ENCODE measurements around the gene JUN. TPM values are rescaled to one million over a fixed set of nuclear protein-coding genes. Genes with fewer than 3 reads are reported as not detected.

JUN gene
- total RNA-seq, 2 donors from 2014 or later, result 15.1 to 16.3 TPM

- Mint-ChIP-seq H3K4me3 (no peak overlapping the region), H3K36me3 (ENCODE audit: low read depth) (no peaks in the 10 kb centered on the region), H3K4me1 (peaks cover 9% of the 10 kb centered on the region), H3K27me3 (ENCODE audit: insufficient read depth) (peaks cover 25% of the 10 kb centered on the region), H3K27ac (no peak overlapping the region), H3K9me3 (no peaks in the 10 kb centered on the region)
- Histone ChIP-seq H3K9ac (ENCODE audit: extremely low read depth, low read length, poor library complexity, severe bottlenecking) (no peak overlapping the region), H3K36me3 (ENCODE audit: control insufficient read depth, insufficient read depth, low read length) (no peaks in the 10 kb centered on the region), H3K4me3 (ENCODE audit: low read length) (no peak overlapping the region), H3K27me3 (ENCODE audit: control insufficient read depth, insufficient read depth, low read length, poor library complexity, severe bottlenecking) (no peaks in the 10 kb centered on the region), H3K4me1 (ENCODE audit: control insufficient read depth, insufficient read depth, low read length) (no peaks in the 10 kb centered on the region), H3K27ac (ENCODE audit: low read depth, low read length) (no peak overlapping the region), H3K9me3 (ENCODE audit: control insufficient read depth, low read length) (no peaks in the 10 kb centered on the region)
- DNase-seq, result no peak
- WGBS, 2 experiments (ENCODE audit: insufficient coverage in 1 of 2, insufficient read length in 1 of 2), result 85 to 91% methylated on average over 7 of the region's 7 CpGs
- TF ChIP-seq, protein P1, sequence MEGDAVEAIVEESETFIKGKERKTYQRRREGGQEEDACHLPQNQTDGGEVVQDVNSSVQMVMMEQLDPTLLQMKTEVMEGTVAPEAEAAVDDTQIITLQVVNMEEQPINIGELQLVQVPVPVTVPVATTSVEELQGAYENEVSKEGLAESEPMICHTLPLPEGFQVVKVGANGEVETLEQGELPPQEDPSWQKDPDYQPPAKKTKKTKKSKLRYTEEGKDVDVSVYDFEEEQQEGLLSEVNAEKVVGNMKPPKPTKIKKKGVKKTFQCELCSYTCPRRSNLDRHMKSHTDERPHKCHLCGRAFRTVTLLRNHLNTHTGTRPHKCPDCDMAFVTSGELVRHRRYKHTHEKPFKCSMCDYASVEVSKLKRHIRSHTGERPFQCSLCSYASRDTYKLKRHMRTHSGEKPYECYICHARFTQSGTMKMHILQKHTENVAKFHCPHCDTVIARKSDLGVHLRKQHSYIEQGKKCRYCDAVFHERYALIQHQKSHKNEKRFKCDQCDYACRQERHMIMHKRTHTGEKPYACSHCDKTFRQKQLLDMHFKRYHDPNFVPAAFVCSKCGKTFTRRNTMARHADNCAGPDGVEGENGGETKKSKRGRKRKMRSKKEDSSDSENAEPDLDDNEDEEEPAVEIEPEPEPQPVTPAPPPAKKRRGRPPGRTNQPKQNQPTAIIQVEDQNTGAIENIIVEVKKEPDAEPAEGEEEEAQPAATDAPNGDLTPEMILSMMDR (conservative IDR thresholded peaks at IDR 0.05), result no peak
These were observed 30.0 kb upstream of the JUN start for GRCh38 chr1:58813801-58814200.

GRCh38 chr1:58813361-58813760 is 29.5 kb upstream of the JUN start:
- Mint-ChIP-seq H3K4me3 (no peak overlapping the region), H3K27ac (no peak overlapping the region), H3K36me3 (ENCODE audit: low read depth) (no peaks in the 10 kb centered on the region)

GRCh38 chr1:58812926-58813325 is 29.1 kb upstream of the JUN start:
- Mint-ChIP-seq H3K4me1 (peaks cover 9% of the 10 kb centered on the region), H3K36me3 (ENCODE audit: low read depth) (no peaks in the 10 kb centered on the region), H3K9me3 (no peaks in the 10 kb centered on the region), H3K4me3 (no peak overlapping the region), H3K27me3 (ENCODE audit: insufficient read depth) (peaks cover 25% of the 10 kb centered on the region), H3K27ac (no peak overlapping the region)
- no peak for DNase-seq
- Histone ChIP-seq H3K4me3 (ENCODE audit: low read length) (no peak overlapping the region), H3K36me3 (ENCODE audit: control insufficient read depth, insufficient read depth, low read length) (no peaks in the 10 kb centered on the region), H3K9ac (ENCODE audit: extremely low read depth, low read length, poor library complexity, severe bottlenecking) (no peak overlapping the region), H3K9me3 (ENCODE audit: control insufficient read depth, low read length) (no peaks in the 10 kb centered on the region), H3K4me1 (ENCODE audit: control insufficient read depth, insufficient read depth, low read length) (no peaks in the 10 kb centered on the region), H3K27ac (ENCODE audit: low read depth, low read length) (no peak overlapping the region), H3K27me3 (ENCODE audit: control insufficient read depth, insufficient read depth, low read length, poor library complexity, severe bottlenecking) (no peaks in the 10 kb centered on the region)
- 94 to 100% methylated on average over 1 to 4 of the region's 4 CpGs for WGBS, 2 experiments (ENCODE audit: insufficient coverage in 1 of 2, insufficient read length in 1 of 2)
- TF ChIP-seq, protein P1 (conservative IDR thresholded peaks at IDR 0.05), result no peak

More at GRCh38 chr1:58813361-58813760, 29.5 kb upstream of the JUN start:
- H3K4me3 ChIP-seq (ENCODE audit: low read length), result no peak overlapping the region
- no peaks in the 10 kb centered on the region for H3K27me3 ChIP-seq (ENCODE audit: control insufficient read depth, insufficient read depth, low read length, poor library complexity, severe bottlenecking)
- Mint-ChIP-seq H3K9me3 (no peaks in the 10 kb centered on the region), H3K4me1 (peaks cover 9% of the 10 kb centered on the region), H3K27me3 (ENCODE audit: insufficient read depth) (peaks cover 25% of the 10 kb centered on the region)
- no peak overlapping the region for H3K9ac ChIP-seq (ENCODE audit: extremely low read depth, low read length, poor library complexity, severe bottlenecking)
- no peak for DNase-seq
- TF ChIP-seq, protein P1 (conservative IDR thresholded peaks at IDR 0.05), result no peak
- no peaks in the 10 kb centered on the region for H3K9me3 ChIP-seq (ENCODE audit: control insufficient read depth, low read length)
- H3K36me3 ChIP-seq (ENCODE audit: control insufficient read depth, insufficient read depth, low read length), result no peaks in the 10 kb centered on the region
- 93% methylated on average over 1 of the region's 1 CpG; no CpG with 5 or more reads in 1 of the 2 experiments for WGBS, 2 experiments (ENCODE audit: insufficient coverage in 1 of 2, insufficient read length in 1 of 2)
- no peaks in the 10 kb centered on the region for H3K4me1 ChIP-seq (ENCODE audit: control insufficient read depth, insufficient read depth, low read length)
- no peak overlapping the region for H3K27ac ChIP-seq (ENCODE audit: low read depth, low read length)
